Endometrial microvascular endothelial cells (primary cell): ENCODE results near the gene SMARCAD1. TPM values are rescaled to one million over a fixed set of nuclear protein-coding genes. Genes with fewer than 3 reads are reported as not detected.
"Not testable (repeated sequence)": the region's sequence is repeated elsewhere in the genome, so short reads cannot be mapped to it uniquely, and the experiment has no call there.

Experiments used
- in situ Hi-C: cut with HindIII; loops from 2 replicates; pipeline ENCODE4 v1.10.0; 2017; ENCODE audit warnings: low sequenced_read_pairs, low pct_unique_long_range_greater_than_20kb; ENCODE audit errors: inconsistent ontology term
- total RNA-seq: library from RNA; depleted of rRNA; stranded (reverse); fragments of >200 nt; gene quantifications from one replicate; pipeline ENCODE4 v1.2.3, GENCODE V29; 2015; ENCODE audit errors: inconsistent ontology term

SMARCAD1 gene
- total RNA-seq, 1 donor from 2014 or later: 23.9 TPM

GRCh38 chr4:94334962-94335361, 127.3 kb downstream of the SMARCAD1 start:
- in situ Hi-C loops: no loop called here

GRCh38 chr4:94336303-94336702, 128.6 kb downstream of the SMARCAD1 start:
- in situ Hi-C loops: no loop called here

GRCh38 chr4:94336791-94337190, 129.1 kb downstream of the SMARCAD1 start:
- in situ Hi-C loops: not testable (repeated sequence)

GRCh38 chr4:94338681-94339351, 131.2 kb downstream of the SMARCAD1 start:
- in situ Hi-C loops: no loop called here

GRCh38 chr4:94339779-94340178, 132.1 kb downstream of the SMARCAD1 start:
- in situ Hi-C loops: no loop called here

Other genes with a start within 250 kb of the SMARCAD1 start
- gene HPGDS, start 135.0 kb downstream of the SMARCAD1 start, total RNA-seq: not detected
- 93.3 TPM for gene PDLIM5, start 244.1 kb downstream of the SMARCAD1 start, total RNA-seq